HepG2 (cell line): ENCODE measurements around the gene OR1F1. TPM values are rescaled to one million over a fixed set of nuclear protein-coding genes. Genes with fewer than 3 reads are reported as not detected.

Source experiments
- ATAC-seq: fragments of 200-7000 bp; cut with Tn5 transposase; 3 replicates; pipeline ENCODE4 v1.9.1; 2020; ENCODE audit warnings: mild to moderate bottlenecking, moderate library complexity
- BruUV-seq: library from RNA; stranded (reverse); fragments of 400-500 nt; replicated peaks from 2 replicates; lab custom pipeline; 2021; lab: Mats Ljungman, UMichigan
- CTCF ChIA-PET: fragments of 300-600 bp; formaldehyde crosslinking; extraction: SDS; loops from one replicate; lab custom pipeline; 2021; ENCODE audit warnings: low total read pairs, inconsistent platforms, low intra/inter-chr PET ratio; lab: Yijun Ruan, JAX
- POLR2A ChIA-PET: fragments of 350-600 bp; sonication (Branson Sonifier 250); formaldehyde crosslinking; loops from one replicate; lab custom pipeline; 2020; ENCODE audit warnings: antibody characterized with exemption, inconsistent platforms; lab: Yijun Ruan, JAX
- DNase-seq: peaks from one replicate; pipeline ENCODE4 v3.0.0-alpha.2; 2015; ENCODE audit warnings: low spot score
- FAIRE-seq: peaks from 3 replicates; lab custom pipeline; 2011; peaks lifted over from hg19 to GRCh38; lab: Jason Lieb, UNC
- H2AFZ ChIP-seq: one replicate; pipeline ENCODE4 v1.6.1; 2011; ENCODE audit warnings: low read length, inconsistent platforms
- H3K27ac ChIP-seq: fragments of 300-600 bp; 3 replicates; pipeline ENCODE4 v1.8.0; 2011; ENCODE audit warnings: mixed run types, mild to moderate bottlenecking, mixed read lengths, low read length, inconsistent platforms; ENCODE audit not compliant: insufficient read depth; ENCODE audit errors: extremely low read length
- H3K27me3 ChIP-seq, 2 experiments: fragments of 200-600 bp in 1 of 2; 2 replicates in 1 of 2; 3 replicates in 1 of 2; pipeline versions ENCODE4 v1.6.0 to v1.8.0; 2011; ENCODE audit warnings: low read length in 2 of 2, mild to moderate bottlenecking in 2 of 2, moderate library complexity in 2 of 2, inconsistent platforms in 1 of 2; ENCODE audit not compliant: insufficient read depth in 2 of 2, control insufficient read depth in 1 of 2
- H3K36me3 ChIP-seq, 2 experiments: fragments of 200-600 bp in 1 of 2; replicated peaks in 1 of 2; 2 replicates in 1 of 2; 3 replicates in 1 of 2; pipeline versions ENCODE4 v1.5.1 to v1.8.0; 2011; ENCODE audit warnings: low read length in 2 of 2, inconsistent platforms in 1 of 2; ENCODE audit not compliant: insufficient read depth in 2 of 2, control insufficient read depth in 1 of 2
- H3K4me1 ChIP-seq: 2 replicates; pipeline ENCODE4 v1.5.1; 2012; ENCODE audit warnings: low read length, inconsistent platforms; ENCODE audit not compliant: insufficient read depth
- H3K4me2 ChIP-seq: 2 replicates; pipeline ENCODE4 v1.6.0; 2011; ENCODE audit warnings: low read depth, low read length, inconsistent platforms
- H3K4me3 ChIP-seq, 3 experiments: fragments of 200-600 bp in 1 of 3; sonication (generic), shearing (Covaris generic) in 1 of 3; replicated peaks in 1 of 3; 2 replicates each; pipeline ENCODE4 v1.5.1; 2011 to 2016; ENCODE audit warnings: low read length in 3 of 3, inconsistent platforms in 2 of 3, low read depth in 2 of 3, mild to moderate bottlenecking in 2 of 3, control low read depth in 1 of 3, mixed read lengths in 1 of 3; ENCODE audit not compliant: insufficient read depth in 1 of 3
- H3K79me2 ChIP-seq: one replicate; pipeline ENCODE4 v1.6.1; 2011; ENCODE audit warnings: low read length, inconsistent platforms; ENCODE audit not compliant: insufficient read depth
- H3K9ac ChIP-seq: 2 replicates; pipeline ENCODE4 v1.6.0; 2011; ENCODE audit warnings: mild to moderate bottlenecking, low read depth, low read length, inconsistent platforms; ENCODE audit not compliant: insufficient read depth
- H3K9me3 ChIP-seq: 2 replicates; pipeline ENCODE4 v1.5.1; 2012; ENCODE audit warnings: mild to moderate bottlenecking, low read length
- H4K20me1 ChIP-seq: 2 replicates; pipeline ENCODE4 v1.6.0; 2011; ENCODE audit warnings: inconsistent platforms, mild to moderate bottlenecking, low read length, moderate library complexity; ENCODE audit not compliant: insufficient read depth
- BRD4 ChIP-seq: sonication (generic); formaldehyde crosslinking; IDR thresholded peaks from 2 replicates; pipeline ENCODE4 v1.4.0; 2020; ENCODE audit warnings: missing genetic modification reagents
- CCAR2 ChIP-seq: fragments of 200-400 bp; formaldehyde crosslinking; optimal IDR thresholded peaks from 2 replicates; pipeline ENCODE3; 2018; ENCODE audit warnings: low read depth, mild to moderate bottlenecking, low read length, moderate library complexity
- CEBPG ChIP-seq: IDR thresholded peaks from 2 replicates; pipeline ENCODE4 v1.6.1; 2016
- CREM ChIP-seq, 2 experiments: sonication (generic) in 1 of 2; formaldehyde crosslinking in 1 of 2; IDR thresholded peaks; 2 replicates each; pipeline versions ENCODE4 v1.4.0 to v1.6.1; 2016 to 2020; ENCODE audit warnings: antibody characterized with exemption in 1 of 2, mild to moderate bottlenecking in 1 of 2, missing genetic modification reagents in 1 of 2
- ETV5 ChIP-seq: IDR thresholded peaks from 2 replicates; pipeline ENCODE4 v1.6.1; 2018; ENCODE audit warnings: missing biosample characterization, missing genetic modification reagents, inconsistent platforms, borderline replicate concordance
- HBP1 ChIP-seq: IDR thresholded peaks from 2 replicates; pipeline ENCODE4 v1.6.1; 2016; ENCODE audit warnings: low read depth, control low read depth
- HOXA9 ChIP-seq: sonication (generic); formaldehyde crosslinking; IDR thresholded peaks from 2 replicates; pipeline ENCODE4 v1.8.1; 2022; ENCODE audit warnings: missing genetic modification reagents, mild to moderate bottlenecking, moderate library complexity, borderline replicate concordance
- IRF1 ChIP-seq: sonication (generic); formaldehyde crosslinking; IDR thresholded peaks from 2 replicates; pipeline ENCODE4 v1.4.0; 2020; ENCODE audit warnings: low read depth, mild to moderate bottlenecking, missing genetic modification reagents
- KDM6A ChIP-seq: IDR thresholded peaks from 2 replicates; pipeline ENCODE4 v1.6.1; 2016; ENCODE audit warnings: low read depth
- MIER2 ChIP-seq: IDR thresholded peaks from 2 replicates; pipeline ENCODE4 v1.6.1; 2016; ENCODE audit warnings: missing biosample characterization, missing genetic modification reagents
- MLLT10 ChIP-seq: sonication (generic); formaldehyde crosslinking; IDR thresholded peaks from 2 replicates; pipeline ENCODE4 v1.4.0; 2020; ENCODE audit warnings: missing genetic modification reagents
- MLXIP ChIP-seq: sonication (generic); formaldehyde crosslinking; IDR thresholded peaks from 2 replicates; pipeline ENCODE4 v1.9.0; 2021; ENCODE audit warnings: missing genetic modification reagents, borderline replicate concordance
- RCOR2 ChIP-seq: IDR thresholded peaks from 2 replicates; pipeline ENCODE4 v1.6.1; 2016; ENCODE audit warnings: missing biosample characterization, missing genetic modification reagents
- TOPORS ChIP-seq: sonication (generic); formaldehyde crosslinking; IDR thresholded peaks from 2 replicates; pipeline ENCODE4 v1.8.0; 2023; ENCODE audit warnings: mild to moderate bottlenecking, missing genetic modification reagents
- YEATS4 ChIP-seq: sonication (generic); formaldehyde crosslinking; IDR thresholded peaks from 2 replicates; pipeline ENCODE4 v1.4.0; 2020; ENCODE audit warnings: missing genetic modification reagents, borderline replicate concordance
- ZFP62 ChIP-seq: sonication (generic); formaldehyde crosslinking; IDR thresholded peaks from 2 replicates; pipeline ENCODE4 v1.4.0; 2020; ENCODE audit warnings: missing genetic modification reagents
- ZMAT5 ChIP-seq: sonication (generic); formaldehyde crosslinking; IDR thresholded peaks from 2 replicates; pipeline ENCODE4 v1.5.0; 2020; ENCODE audit warnings: mild to moderate bottlenecking, low read depth, missing genetic modification reagents, borderline replicate concordance
- ZNF205 ChIP-seq: IDR thresholded peaks from 2 replicates; pipeline ENCODE4 v1.6.1; 2018; ENCODE audit warnings: missing biosample characterization, missing genetic modification reagents
- ZNF720 ChIP-seq: sonication (generic); formaldehyde crosslinking; IDR thresholded peaks from 2 replicates; pipeline ENCODE4 v1.4.0; 2020; ENCODE audit warnings: missing genetic modification reagents
- ZNF776 ChIP-seq: sonication (generic); formaldehyde crosslinking; IDR thresholded peaks from 2 replicates; pipeline ENCODE4 v1.4.0; 2020; ENCODE audit warnings: mild to moderate bottlenecking, missing genetic modification reagents
- WGBS: methylation state at CpG from one replicate; pipeline ENCODE4 v1.1.6; 2017; ENCODE audit warnings: low lambda C conversion rate; 5-methylcytosine and 5-hydroxymethylcytosine counted together
- in situ Hi-C: cut with HindIII; loops from 2 replicates; pipeline ENCODE4 v1.10.0; 2017; ENCODE audit warnings: low pct_unique_long_range_greater_than_20kb; ENCODE audit not compliant: extremely low pct_ligation_motif_present
- intact Hi-C: fragments of 100-400 bp; cut with micrococcal nuclease; formaldehyde crosslinking; loops from one replicate; pipeline ENCODE4 v1.10.0; 2022; ENCODE audit not compliant: unreplicated experiment
- polyA plus RNA-seq, 8 experiments: library from polyadenylated mRNA; depleted of rRNA in 3 of 8; stranded (reverse) in 7 of 8; unstranded in 1 of 8; fragments of >200 nt; fragmentation: Illumina TruSeq in 4 of 8; extraction: Trizol in 4 of 8; gene quantifications; 2 replicates each; pipeline versions ENCODE4 v1.2.1 to v1.2.3, GENCODE V29; 2011 to 2016; ENCODE audit warnings: low read depth in 4 of 8, missing spikeins in 1 of 8, mixed read lengths in 1 of 8; ENCODE audit not compliant: insufficient read depth in 1 of 8
- total RNA-seq, 5 experiments: library from RNA; depleted of rRNA; stranded (reverse); fragments of >200 nt; fragmentation: Illumina TruSeq; extraction: Trizol; gene quantifications; 2 replicates each; pipeline ENCODE4 v1.2.3, GENCODE V29; 2016; ENCODE audit warnings: low read depth in 1 of 5

Gene OR1F1
- total and polyA plus RNA-seq, 2 of the 13 experiments (the other 11 are each of a cell fraction or from before 2014, with no cell fraction given), result 0.90 TPM; not detected in 1

GRCh38 chr16:3186946-3187690, 886 bp upstream of the OR1F1 start:
- Histone ChIP-seq H3K9me3 (no peaks in the 10 kb centered on the region), H3K79me2 (no peaks in the 10 kb centered on the region), H3K36me3 (no peaks in the 10 kb centered on the region), H3K27me3 (no peaks in the 10 kb centered on the region; a peak in 1 of 5 replicates), H3K4me3 (peak overlapping the region in 2 of 3 experiments; percentile 29 to 76; a peak in 4 of 6 replicates), H3K4me2 (peak overlapping the region; percentile 65), H3K27ac (no peak overlapping the region), H3K9ac (peak overlapping the region; percentile 10; the same call in 1 of the 2 replicates)
- no TSS peak for BruUV-seq
- in situ Hi-C loops, result no loop called here
- no peak for FAIRE-seq
- TF ChIP-seq MLXIP (CRISPR knock-in tag) (no peak), KDM6A (CRISPR knock-in tag) (no peak), RCOR2 (CRISPR knock-in tag) (no peak), MLLT10 (CRISPR knock-in tag) (no peak), YEATS4 (CRISPR knock-in tag) (no peak), ZNF720 (CRISPR knock-in tag) (no peak), ZMAT5 (CRISPR knock-in tag) (no peak), CEBPG (CRISPR knock-in tag) (no peak), ETV5 (CRISPR knock-in tag) (no peak), CCAR2 (no peak), ZNF205 (no peak), BRD4 (CRISPR knock-in tag) (no peak), IRF1 (no peak), CREM (IDR thresholded peaks at IDR 0.05) (no peak), CREM (CRISPR knock-in tag; IDR thresholded peaks at IDR 0.05) (no peak), ZNF776 (no peak), HOXA9 (CRISPR knock-in tag) (no peak), TOPORS (CRISPR knock-in tag) (no peak), ZFP62 (CRISPR knock-in tag) (no peak), HBP1 (CRISPR knock-in tag) (no peak), MIER2 (CRISPR knock-in tag) (no peak)
- TF ChIP-seq, all 625 proteins: peak for 0
- WGBS, result 70% methylated on average over 23 of the region's 23 CpGs
- ChIA-PET POLR2A (interaction anchor here (0.6 to 3.0 kb wide), 8 partner anchors 15 to 166 kb away, joined by 3 to 22 read pairs (median 4); partner anchors contain the start of gene ZNF213), CTCF (no interaction called here)
- Histone ChIP-seq H4K20me1 (no peaks in the 10 kb centered on the region), H2AFZ (no peak overlapping the region), H3K4me1 (peaks cover 48% of the 10 kb centered on the region)
- DNase-seq, result no peak
- no peak for ATAC-seq
- intact Hi-C loops, result loop anchor here (5.0 kb wide), 1 partner anchor 35 kb away; no protein-coding TSS in a partner anchor
